ENCODE measurements around the gene SLC9A7.

DNA sequence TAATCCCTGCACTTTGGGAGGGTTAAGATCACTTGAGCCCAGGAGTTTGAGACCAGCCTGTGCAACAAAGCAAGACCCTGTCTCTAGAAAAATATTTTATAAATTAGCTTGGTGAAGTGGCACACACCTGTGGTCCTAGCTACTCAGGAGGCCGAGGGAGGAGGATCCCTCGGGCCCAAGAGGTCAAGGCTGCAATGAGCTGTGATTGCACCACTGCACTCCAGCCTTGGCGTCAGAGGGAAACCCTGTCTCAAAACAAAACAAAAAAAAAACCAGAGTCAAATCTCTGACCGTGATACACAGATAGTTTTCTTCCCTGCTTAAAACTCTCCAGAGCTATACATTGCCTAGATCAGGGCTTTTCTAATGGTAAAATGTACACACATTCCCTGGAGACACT is 131.9 kb downstream of the SLC9A7 start:
- TF ChIP-seq POLR2A (IDR thresholded peaks at IDR 0.05; ENCODE audit: extremely low read depth, insufficient read length): no peak
- TF ChIP-seq, protein P1, sequence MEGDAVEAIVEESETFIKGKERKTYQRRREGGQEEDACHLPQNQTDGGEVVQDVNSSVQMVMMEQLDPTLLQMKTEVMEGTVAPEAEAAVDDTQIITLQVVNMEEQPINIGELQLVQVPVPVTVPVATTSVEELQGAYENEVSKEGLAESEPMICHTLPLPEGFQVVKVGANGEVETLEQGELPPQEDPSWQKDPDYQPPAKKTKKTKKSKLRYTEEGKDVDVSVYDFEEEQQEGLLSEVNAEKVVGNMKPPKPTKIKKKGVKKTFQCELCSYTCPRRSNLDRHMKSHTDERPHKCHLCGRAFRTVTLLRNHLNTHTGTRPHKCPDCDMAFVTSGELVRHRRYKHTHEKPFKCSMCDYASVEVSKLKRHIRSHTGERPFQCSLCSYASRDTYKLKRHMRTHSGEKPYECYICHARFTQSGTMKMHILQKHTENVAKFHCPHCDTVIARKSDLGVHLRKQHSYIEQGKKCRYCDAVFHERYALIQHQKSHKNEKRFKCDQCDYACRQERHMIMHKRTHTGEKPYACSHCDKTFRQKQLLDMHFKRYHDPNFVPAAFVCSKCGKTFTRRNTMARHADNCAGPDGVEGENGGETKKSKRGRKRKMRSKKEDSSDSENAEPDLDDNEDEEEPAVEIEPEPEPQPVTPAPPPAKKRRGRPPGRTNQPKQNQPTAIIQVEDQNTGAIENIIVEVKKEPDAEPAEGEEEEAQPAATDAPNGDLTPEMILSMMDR (IDR thresholded peaks at IDR 0.05; ENCODE audit: low read depth, low read length): no peak

All from NB4 (cell line).